CD14-positive monocyte (primary cell): Measurements from ENCODE around the gene KCNQ1. TPM values are rescaled to one million over a fixed set of nuclear protein-coding genes. Genes with fewer than 3 reads are reported as not detected.

Source experiments
- DNase-seq, 3 donors: peaks; one replicate each; pipeline ENCODE4 v3.0.0-alpha.2; 2011 to 2022
- H2AFZ ChIP-seq: 2 replicates; pipeline ENCODE4 v1.6.0; 2012; ENCODE audit warnings: mild to moderate bottlenecking, low read depth, low read length, inconsistent platforms; ENCODE audit not compliant: insufficient read depth, poor library complexity, severe bottlenecking
- H3K27ac ChIP-seq, 2 donors: 1 replicate in 1 of 2; 2 replicates in 1 of 2; pipeline ENCODE4 v1.5.1; 2012 to 2013; ENCODE audit warnings: low read length in 2 of 2, control low read depth in 1 of 2, inconsistent platforms in 1 of 2, low read depth in 1 of 2, mild to moderate bottlenecking in 1 of 2
- H3K27me3 ChIP-seq, 2 donors: one replicate each; pipeline versions ENCODE4 v1.6.0 to v1.6.1; 2011 to 2013; ENCODE audit warnings: low read length in 2 of 2; ENCODE audit not compliant: control insufficient read depth in 2 of 2, insufficient read depth in 2 of 2
- H3K36me3 ChIP-seq, 2 donors: replicated peaks in 1 of 2; 1 replicate in 1 of 2; 2 replicates in 1 of 2; pipeline versions ENCODE4 v1.5.1 to v1.6.1; 2012 to 2013; ENCODE audit warnings: low read length in 2 of 2, control low read depth in 1 of 2, inconsistent platforms in 1 of 2, mild to moderate bottlenecking in 1 of 2; ENCODE audit not compliant: insufficient read depth in 2 of 2, control insufficient read depth in 1 of 2
- H3K4me1 ChIP-seq, 2 donors: 1 replicate in 1 of 2; 2 replicates in 1 of 2; pipeline versions ENCODE4 v1.5.1 to v1.6.1; 2012 to 2013; ENCODE audit warnings: low read length in 2 of 2, control low read depth in 1 of 2, inconsistent platforms in 1 of 2, mild to moderate bottlenecking in 1 of 2, moderate library complexity in 1 of 2; ENCODE audit not compliant: insufficient read depth in 2 of 2, control insufficient read depth in 1 of 2
- H3K4me2 ChIP-seq: replicated peaks from 2 replicates; pipeline ENCODE3; 2012; ENCODE audit warnings: low read length, moderate library complexity, mild to moderate bottlenecking; ENCODE audit not compliant: poor library complexity, severe bottlenecking; ENCODE audit errors: extremely low read depth
- H3K4me3 ChIP-seq, 3 experiments: fragments of 200-600 bp in 1 of 3; sonication (generic) in 1 of 3; replicated peaks in 1 of 3; 1 replicate in 2 of 3; 2 replicates in 1 of 3; pipeline ENCODE4 v1.5.1; 2011 to 2013; ENCODE audit warnings: low read length in 3 of 3, mild to moderate bottlenecking in 3 of 3, control low read depth in 2 of 3, low read depth in 2 of 3, inconsistent platforms in 1 of 3, moderate library complexity in 1 of 3
- H3K79me2 ChIP-seq: 2 replicates; pipeline ENCODE4 v1.6.0; 2012; ENCODE audit warnings: mild to moderate bottlenecking, control low read depth, inconsistent platforms, low read length, moderate library complexity; ENCODE audit not compliant: insufficient read depth
- H3K9ac ChIP-seq: 2 replicates; pipeline ENCODE4 v1.6.0; 2017; ENCODE audit warnings: low read length, mild to moderate bottlenecking; ENCODE audit not compliant: insufficient read depth, poor library complexity, severe bottlenecking
- H3K9me3 ChIP-seq, 2 donors: replicated peaks in 1 of 2; 1 replicate in 1 of 2; 2 replicates in 1 of 2; pipeline versions ENCODE4 v1.5.1 to v1.6.1; 2012 to 2013; ENCODE audit warnings: low read length in 2 of 2, control low read depth in 1 of 2; ENCODE audit not compliant: control insufficient read depth in 1 of 2, insufficient read depth in 1 of 2
- H4K20me1 ChIP-seq: 2 replicates; pipeline ENCODE4 v1.6.0; 2012; ENCODE audit warnings: mild to moderate bottlenecking, low read length, control low read depth, moderate library complexity; ENCODE audit not compliant: insufficient read depth
- H3K27ac Mint-ChIP-seq, 7 donors: one replicate each; pipeline ENCODE4 v1.8.0; 2020; ENCODE audit warnings: mild to moderate bottlenecking in 7 of 7, mixed read lengths in 7 of 7, moderate library complexity in 6 of 7, inconsistent platforms in 2 of 7
- H3K27me3 Mint-ChIP-seq, 3 donors: one replicate each; pipeline ENCODE4 v1.8.0; 2021 to 2022; ENCODE audit warnings: low read depth in 3 of 3, mild to moderate bottlenecking in 3 of 3, mixed read lengths in 3 of 3, moderate library complexity in 3 of 3, inconsistent platforms in 1 of 3
- H3K36me3 Mint-ChIP-seq, 2 donors: one replicate each; pipeline ENCODE4 v1.8.0; 2020; ENCODE audit warnings: mixed read lengths in 2 of 2, inconsistent platforms in 1 of 2, mild to moderate bottlenecking in 1 of 2
- H3K4me1 Mint-ChIP-seq: one replicate; pipeline ENCODE4 v1.8.0; 2020; ENCODE audit warnings: mild to moderate bottlenecking, mixed read lengths
- H3K4me3 Mint-ChIP-seq, 2 donors: one replicate each; pipeline ENCODE4 v1.8.0; 2020; ENCODE audit warnings: mild to moderate bottlenecking in 2 of 2, mixed read lengths in 2 of 2, moderate library complexity in 1 of 2
- H3K9me3 Mint-ChIP-seq, 7 donors: one replicate each; pipeline ENCODE4 v1.8.0; 2020 to 2022; ENCODE audit warnings: mixed read lengths in 7 of 7, mild to moderate bottlenecking in 6 of 7, moderate library complexity in 6 of 7, inconsistent platforms in 2 of 7
- WGBS: methylation state at CpG from one replicate; pipeline ENCODE4 v1.1.5; 2013; ENCODE audit warnings: missing lambda C conversion rate; ENCODE audit not compliant: insufficient coverage; 5-methylcytosine and 5-hydroxymethylcytosine counted together
- intact Hi-C, 2 donors: fragments of 100-400 bp; cut with micrococcal nuclease; formaldehyde crosslinking; loops; one replicate each; pipeline versions ENCODE4 v1.15.0 to v1.15.1; 2023
- polyA plus RNA-seq, 3 donors: library from polyadenylated mRNA; depleted of rRNA in 1 of 3; unstranded in 2 of 3; stranded (reverse) in 1 of 3; fragments of 300-500 nt in 2 of 3; fragments of >200 nt in 1 of 3; fragmentation: Illumina TruSeq in 2 of 3; gene quantifications; 1 replicate in 2 of 3; 2 replicates in 1 of 3; pipeline ENCODE4 v1.2.3, GENCODE V29; 2012 to 2021
- TF ChIP-seq, protein P1 (sequence below): fragments of 200-600 bp; IDR thresholded peaks from one replicate; pipeline ENCODE4 v1.8.0; 2022; ENCODE audit warnings: antibody characterized with exemption, mild to moderate bottlenecking

KCNQ1 gene
- polyA plus RNA-seq, 3 donors = 14.9 to 31.8 (median 21.6) TPM

DNA sequence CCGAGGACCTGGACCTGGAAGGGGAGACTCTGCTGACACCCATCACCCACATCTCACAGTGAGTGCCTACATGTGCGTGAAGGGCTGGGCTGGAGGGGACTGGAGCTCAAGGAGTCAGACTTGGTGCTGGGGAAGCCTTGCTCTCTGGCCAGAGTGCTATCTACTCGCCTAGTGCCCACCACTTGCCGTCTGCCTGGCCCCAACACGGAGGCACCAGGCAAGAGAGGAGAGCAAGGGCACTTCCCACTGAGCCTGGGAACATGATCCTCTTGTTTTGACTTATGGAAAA lies 217.2 kb downstream of the KCNQ1 start:
- Mint-ChIP-seq H3K36me3 (peaks cover 74 to 79% of the 10 kb centered on the region in 2 donors), H3K9me3 (peaks cover 4 to 47% (median 22%) of the 10 kb centered on the region in 7 donors), H3K27ac (peak overlapping the region in 3 of 7 donors; percentile 25 to 53 (median 52)), H3K27me3 (peaks cover 0 to 3% (median 0%) of the 10 kb centered on the region in 3 donors), H3K4me1 (no peaks in the 10 kb centered on the region), H3K4me3 (no peak overlapping the region)
- no peak overlapping the region for H2AFZ ChIP-seq
- no peak overlapping the region for H3K9ac ChIP-seq
- H3K4me1 ChIP-seq = no peaks in the 10 kb centered on the region
- peaks cover 45 to 83% of the 10 kb centered on the region in 2 donors for H3K36me3 ChIP-seq
- H3K4me3 ChIP-seq = no peak overlapping the region
- H3K4me2 ChIP-seq = no peak overlapping the region
- TF ChIP-seq, protein P1, sequence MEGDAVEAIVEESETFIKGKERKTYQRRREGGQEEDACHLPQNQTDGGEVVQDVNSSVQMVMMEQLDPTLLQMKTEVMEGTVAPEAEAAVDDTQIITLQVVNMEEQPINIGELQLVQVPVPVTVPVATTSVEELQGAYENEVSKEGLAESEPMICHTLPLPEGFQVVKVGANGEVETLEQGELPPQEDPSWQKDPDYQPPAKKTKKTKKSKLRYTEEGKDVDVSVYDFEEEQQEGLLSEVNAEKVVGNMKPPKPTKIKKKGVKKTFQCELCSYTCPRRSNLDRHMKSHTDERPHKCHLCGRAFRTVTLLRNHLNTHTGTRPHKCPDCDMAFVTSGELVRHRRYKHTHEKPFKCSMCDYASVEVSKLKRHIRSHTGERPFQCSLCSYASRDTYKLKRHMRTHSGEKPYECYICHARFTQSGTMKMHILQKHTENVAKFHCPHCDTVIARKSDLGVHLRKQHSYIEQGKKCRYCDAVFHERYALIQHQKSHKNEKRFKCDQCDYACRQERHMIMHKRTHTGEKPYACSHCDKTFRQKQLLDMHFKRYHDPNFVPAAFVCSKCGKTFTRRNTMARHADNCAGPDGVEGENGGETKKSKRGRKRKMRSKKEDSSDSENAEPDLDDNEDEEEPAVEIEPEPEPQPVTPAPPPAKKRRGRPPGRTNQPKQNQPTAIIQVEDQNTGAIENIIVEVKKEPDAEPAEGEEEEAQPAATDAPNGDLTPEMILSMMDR = no peak
- intact Hi-C loops = no loop called here
- WGBS = 96% methylated on average over 3 of the region's 5 CpGs
- H4K20me1 ChIP-seq = peaks cover 30% of the 10 kb centered on the region
- H3K79me2 ChIP-seq = no peaks in the 10 kb centered on the region
- peaks cover 17 to 28% of the 10 kb centered on the region in 2 donors for H3K9me3 ChIP-seq
- H3K27me3 ChIP-seq = no peaks in the 10 kb centered on the region
- peak in 1 of 3 donors; percentile 1 for DNase-seq
- H3K27ac ChIP-seq = no peak overlapping the region

DNA sequence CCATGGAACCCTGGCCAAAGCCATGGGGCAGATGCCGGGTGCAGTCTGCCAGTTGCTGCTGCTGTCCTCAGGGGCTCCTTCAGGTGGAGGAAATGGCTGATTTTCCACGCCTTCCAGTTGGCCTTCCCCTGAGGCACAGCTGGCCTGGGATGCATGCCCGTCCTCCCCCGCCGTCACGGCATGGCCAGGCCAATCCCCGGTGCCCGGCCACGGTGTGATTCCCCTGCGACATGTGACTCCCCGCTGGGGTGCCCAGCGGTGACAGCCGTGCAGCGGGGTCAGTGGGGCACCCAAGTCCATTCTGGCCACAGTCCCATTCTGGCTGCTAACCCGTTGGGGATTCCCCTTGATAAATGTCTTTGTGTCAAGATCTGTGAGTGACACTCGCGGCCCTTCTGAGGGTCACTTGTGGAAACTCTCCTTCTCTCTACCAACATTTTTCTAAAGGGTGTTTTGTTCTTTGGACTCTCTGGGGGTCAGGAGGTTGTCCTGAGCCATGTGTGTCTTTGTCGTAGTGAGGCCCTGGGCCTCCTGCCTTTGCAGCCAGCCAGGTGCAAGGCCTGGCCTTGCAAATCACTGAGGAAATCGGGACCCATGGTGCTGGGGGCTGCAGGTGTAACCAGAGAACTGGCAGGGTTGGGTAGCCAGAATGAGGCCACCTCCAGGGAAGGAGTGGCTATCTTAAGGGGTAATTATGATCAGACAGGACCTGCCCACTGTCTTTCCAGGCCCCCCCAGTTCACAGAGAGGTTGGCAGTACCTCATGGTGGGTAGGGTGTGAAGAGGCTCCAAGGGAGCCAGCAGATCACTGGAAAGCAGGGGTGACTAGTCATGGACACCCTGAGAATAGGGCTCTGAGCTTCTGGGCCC lies 217.9 kb downstream of the KCNQ1 start:
- Mint-ChIP-seq H3K9me3 (peaks cover 4 to 42% (median 21%) of the 10 kb centered on the region in 7 donors), H3K36me3 (peaks cover 70 to 80% of the 10 kb centered on the region in 2 donors), H3K27me3 (peaks cover 0 to 3% (median 0%) of the 10 kb centered on the region in 3 donors), H3K4me1 (no peaks in the 10 kb centered on the region), H3K27ac (no peak overlapping the region), H3K4me3 (no peak overlapping the region)
- Histone ChIP-seq H3K27me3 (no peaks in the 10 kb centered on the region), H3K79me2 (no peaks in the 10 kb centered on the region), H3K36me3 (peaks cover 46 to 85% of the 10 kb centered on the region in 2 donors), H3K9me3 (peaks cover 17 to 28% of the 10 kb centered on the region in 2 donors), H4K20me1 (peaks cover 34% of the 10 kb centered on the region), H3K9ac (no peak overlapping the region), H3K4me1 (no peaks in the 10 kb centered on the region), H3K4me3 (no peak overlapping the region), H2AFZ (no peak overlapping the region), H3K4me2 (no peak overlapping the region), H3K27ac (no peak overlapping the region)
- WGBS = 96% methylated on average over 16 of the region's 19 CpGs
- intact Hi-C loops = no loop called here
- peak in 1 of 3 donors; percentile 1 for DNase-seq
- TF ChIP-seq, protein P1 = no peak
